GM10248 (cell line): ENCODE data around the gene CDH18.

Source experiments
- CTCF ChIA-PET: fragments of 300-600 bp; sonication (Branson Sonifier 250); formaldehyde crosslinking; extraction: SDS; loops from one replicate; lab custom pipeline; 2021; ENCODE audit warnings: antibody characterized with exemption; lab: Yijun Ruan, JAX
- POLR2A ChIA-PET: fragments of 350-650 bp; sonication (Branson Sonifier 250); formaldehyde crosslinking; extraction: SDS; loops from one replicate; lab custom pipeline; 2020; ENCODE audit warnings: antibody characterized with exemption; lab: Yijun Ruan, JAX
- DNase-seq: peaks from one replicate; pipeline ENCODE4 v3.0.0; 2012; ENCODE audit errors: extremely low spot score
- CTCF ChIP-seq: IDR thresholded peaks from 2 replicates; pipeline ENCODE4 v1.5.1; 2012; ENCODE audit warnings: mild to moderate bottlenecking, low read depth; ENCODE audit errors: extremely low read depth, missing control alignments, control extremely low read depth

The CDH18 gene

GRCh38 chr5:19987612-19988361 is at the start of gene CDH18:
Gene CDH18, minus strand, starts transcription at chr5:19988200. Its CDS starts 149,214 bp downstream, at chr5:19838986.
- ChIA-PET POLR2A (no interaction called here), CTCF (interaction anchor here (0.9 to 1.0 kb wide), 2 partner anchors 9 to 13 kb away, joined by 3 read pairs; no protein-coding TSS in a partner anchor)
- no peak for DNase-seq
- TF ChIP-seq CTCF, result no peak

- no peak for DNase-seq
- ChIA-PET POLR2A (no interaction called here), CTCF (no interaction called here)
- TF ChIP-seq CTCF, result no peak
Observed at GRCh38 chr5:20034717-20035116, 46.7 kb upstream of the CDH18 start.

- ChIA-PET CTCF (no interaction called here), POLR2A (no interaction called here)
- TF ChIP-seq CTCF, result no peak
- DNase-seq, result no peak
Observed at GRCh38 chr5:20033881-20034280, 45.9 kb upstream of the CDH18 start.

- TF ChIP-seq CTCF, result no peak
- ChIA-PET POLR2A (no interaction called here), CTCF (no interaction called here)
- no peak for DNase-seq
Observed at GRCh38 chr5:20032896-20033295, 44.9 kb upstream of the CDH18 start.

- no peak for DNase-seq
- ChIA-PET POLR2A (no interaction called here), CTCF (interaction anchor here (1.2 kb wide), 1 partner anchor 12 kb away, joined by 3 read pairs; no protein-coding TSS in a partner anchor)
- no peak for TF ChIP-seq CTCF
Observed at GRCh38 chr5:20030125-20030524, 42.1 kb upstream of the CDH18 start.

- CTCF ChIA-PET, result interaction anchor here (1.2 kb wide), 1 partner anchor 12 kb away, joined by 3 read pairs; no protein-coding TSS in a partner anchor
- TF ChIP-seq CTCF, result no peak
- no peak for DNase-seq
- POLR2A ChIA-PET, result no interaction called here
Observed at GRCh38 chr5:20029266-20029665, 41.3 kb upstream of the CDH18 start.
